Osteocyte (in vitro differentiated cells): Measurements from ENCODE around the gene NTSR1. TPM values are rescaled to one million over a fixed set of nuclear protein-coding genes. Genes with fewer than 3 reads are reported as not detected.

Experiments used
- DNase-seq: peaks from one replicate; pipeline ENCODE4 v3.0.0; 2021; ENCODE audit warnings: mixed read lengths; ENCODE audit not compliant: unreplicated experiment; ENCODE audit errors: extremely low spot score
- H3K27ac Mint-ChIP-seq: one replicate; pipeline ENCODE4 v1.8.0; 2021; ENCODE audit warnings: mild to moderate bottlenecking, mixed read lengths; ENCODE audit not compliant: unreplicated experiment
- H3K27me3 Mint-ChIP-seq: one replicate; pipeline ENCODE4 v1.8.0; 2021; ENCODE audit warnings: mixed read lengths; ENCODE audit not compliant: unreplicated experiment
- H3K36me3 Mint-ChIP-seq: one replicate; pipeline ENCODE4 v1.8.0; 2021; ENCODE audit warnings: mixed read lengths; ENCODE audit not compliant: unreplicated experiment
- H3K4me1 Mint-ChIP-seq: one replicate; pipeline ENCODE4 v1.8.0; 2021; ENCODE audit warnings: mixed read lengths; ENCODE audit not compliant: unreplicated experiment
- H3K4me3 Mint-ChIP-seq: one replicate; pipeline ENCODE4 v1.8.0; 2021; ENCODE audit warnings: mild to moderate bottlenecking, moderate library complexity, mixed read lengths; ENCODE audit not compliant: unreplicated experiment
- H3K9me3 Mint-ChIP-seq: one replicate; pipeline ENCODE4 v1.8.0; 2021; ENCODE audit warnings: mixed read lengths; ENCODE audit not compliant: unreplicated experiment
- total RNA-seq: library from RNA; stranded (reverse); gene quantifications from 2 replicates; pipeline ENCODE4 v1.2.1, GENCODE V29; 2021
- TF ChIP-seq, protein P1 (sequence below): fragments of 200-600 bp; sonication (generic); IDR thresholded peaks from 2 replicates; pipeline ENCODE4 v1.5.0; 2021; ENCODE audit warnings: antibody characterized with exemption, mild to moderate bottlenecking, moderate library complexity

NTSR1 gene
- total RNA-seq, 1 donor from 2014 or later, result 0.11 TPM

DNA sequence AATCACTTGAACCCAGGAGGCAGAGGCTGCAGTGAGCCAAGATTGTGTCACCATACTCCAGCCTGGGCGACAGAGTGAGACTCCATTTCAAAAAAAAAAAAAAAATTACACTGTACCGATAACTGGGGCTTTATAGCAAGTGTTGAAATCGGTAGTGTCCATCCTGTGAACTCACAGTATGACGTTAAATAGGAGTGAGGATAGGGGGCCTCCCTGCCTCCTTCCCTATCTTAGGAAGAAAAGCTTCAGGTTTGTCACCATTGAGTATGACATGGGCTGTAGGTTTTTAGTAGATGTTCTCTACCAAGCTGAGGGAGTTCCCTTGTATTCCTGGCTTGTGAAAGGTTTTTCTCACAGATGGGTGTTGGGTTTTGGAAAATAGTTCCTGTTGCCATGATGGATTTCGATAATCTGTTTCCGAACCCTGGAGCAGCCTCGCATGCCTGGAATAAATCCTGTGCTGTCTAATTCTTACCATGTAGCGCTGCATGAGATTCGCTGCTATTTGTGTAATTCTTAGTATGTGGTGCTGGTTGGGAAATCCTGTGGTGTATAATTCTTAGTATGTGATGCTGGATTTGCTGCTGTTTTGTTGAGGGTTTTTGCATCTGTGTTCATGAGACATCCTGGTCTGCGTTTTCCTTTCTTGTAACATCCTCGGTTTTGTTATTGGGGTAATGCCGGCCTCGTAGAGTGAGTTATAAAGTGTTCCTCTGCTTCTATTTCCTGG lies 23.6 kb downstream of the NTSR1 start:
- Mint-ChIP-seq H3K9me3 (no peaks in the 10 kb centered on the region), H3K36me3 (no peaks in the 10 kb centered on the region), H3K27me3 (peaks cover 42% of the 10 kb centered on the region), H3K4me3 (no peak overlapping the region), H3K4me1 (no peaks in the 10 kb centered on the region), H3K27ac (no peak overlapping the region)
- TF ChIP-seq, protein P1, sequence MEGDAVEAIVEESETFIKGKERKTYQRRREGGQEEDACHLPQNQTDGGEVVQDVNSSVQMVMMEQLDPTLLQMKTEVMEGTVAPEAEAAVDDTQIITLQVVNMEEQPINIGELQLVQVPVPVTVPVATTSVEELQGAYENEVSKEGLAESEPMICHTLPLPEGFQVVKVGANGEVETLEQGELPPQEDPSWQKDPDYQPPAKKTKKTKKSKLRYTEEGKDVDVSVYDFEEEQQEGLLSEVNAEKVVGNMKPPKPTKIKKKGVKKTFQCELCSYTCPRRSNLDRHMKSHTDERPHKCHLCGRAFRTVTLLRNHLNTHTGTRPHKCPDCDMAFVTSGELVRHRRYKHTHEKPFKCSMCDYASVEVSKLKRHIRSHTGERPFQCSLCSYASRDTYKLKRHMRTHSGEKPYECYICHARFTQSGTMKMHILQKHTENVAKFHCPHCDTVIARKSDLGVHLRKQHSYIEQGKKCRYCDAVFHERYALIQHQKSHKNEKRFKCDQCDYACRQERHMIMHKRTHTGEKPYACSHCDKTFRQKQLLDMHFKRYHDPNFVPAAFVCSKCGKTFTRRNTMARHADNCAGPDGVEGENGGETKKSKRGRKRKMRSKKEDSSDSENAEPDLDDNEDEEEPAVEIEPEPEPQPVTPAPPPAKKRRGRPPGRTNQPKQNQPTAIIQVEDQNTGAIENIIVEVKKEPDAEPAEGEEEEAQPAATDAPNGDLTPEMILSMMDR, result no peak
- no peak for DNase-seq

DNA sequence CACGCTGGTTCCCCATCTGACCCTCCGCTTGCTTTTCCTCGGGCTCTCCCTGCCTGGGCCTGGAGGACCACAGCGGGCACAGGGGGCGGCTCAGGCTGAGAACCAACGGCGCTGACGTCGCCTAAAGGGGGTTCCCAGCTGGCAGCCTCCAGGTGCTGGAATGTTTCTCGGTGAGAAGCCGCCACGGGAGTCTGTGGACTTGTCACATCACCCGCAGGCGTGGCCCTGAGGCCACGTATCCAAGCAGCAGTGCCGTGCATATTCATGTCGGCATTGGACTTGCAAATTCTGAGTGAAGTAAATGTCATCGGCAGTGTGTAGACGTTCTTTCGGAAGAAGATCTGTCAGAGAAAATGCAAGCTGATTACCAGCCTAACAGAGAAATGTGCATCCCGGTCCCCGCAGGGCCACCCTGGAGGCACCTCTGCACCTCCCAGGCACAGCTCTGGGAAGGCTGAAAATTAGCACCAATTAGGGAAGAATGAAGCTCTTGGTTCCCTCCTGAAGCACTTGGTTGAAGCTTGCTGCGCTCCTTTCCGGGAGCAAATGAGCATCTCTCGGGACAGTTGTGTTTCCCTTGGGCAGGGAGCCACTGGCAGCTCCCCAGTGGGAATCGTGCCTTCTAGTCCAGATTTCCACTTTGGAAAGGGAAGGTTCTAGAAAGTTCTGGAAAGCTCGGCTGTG lies 24.3 kb downstream of the NTSR1 start:
- no peak for DNase-seq
- H3K27me3 Mint-ChIP-seq, result peaks cover 42% of the 10 kb centered on the region
- H3K36me3 Mint-ChIP-seq, result no peaks in the 10 kb centered on the region
- H3K4me3 Mint-ChIP-seq, result no peak overlapping the region
- H3K9me3 Mint-ChIP-seq, result no peaks in the 10 kb centered on the region
- H3K27ac Mint-ChIP-seq, result no peak overlapping the region
- TF ChIP-seq, protein P1, result no peak
- no peaks in the 10 kb centered on the region for H3K4me1 Mint-ChIP-seq

DNA sequence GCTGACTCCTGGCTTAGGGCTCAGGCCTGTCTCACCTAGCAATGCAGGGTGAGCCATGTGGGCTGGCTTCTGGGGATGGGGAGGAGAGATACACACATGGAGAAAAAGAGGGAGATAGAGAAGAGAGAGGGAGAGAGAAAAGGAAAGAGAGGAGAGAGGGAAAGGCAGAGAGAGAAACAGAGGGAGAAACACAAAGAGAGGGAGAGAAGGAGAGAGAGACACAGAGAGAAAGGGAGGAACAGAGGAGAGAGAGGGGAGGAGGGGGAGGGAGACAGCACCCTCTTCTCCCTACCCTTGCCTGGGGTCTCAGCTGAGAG lies 24.8 kb downstream of the NTSR1 start:
- TF ChIP-seq, protein P1, result no peak
- Mint-ChIP-seq H3K4me1 (no peaks in the 10 kb centered on the region), H3K9me3 (no peaks in the 10 kb centered on the region), H3K36me3 (no peaks in the 10 kb centered on the region), H3K27ac (no peak overlapping the region), H3K27me3 (peaks cover 38% of the 10 kb centered on the region), H3K4me3 (no peak overlapping the region)
- no peak for DNase-seq

DNA sequence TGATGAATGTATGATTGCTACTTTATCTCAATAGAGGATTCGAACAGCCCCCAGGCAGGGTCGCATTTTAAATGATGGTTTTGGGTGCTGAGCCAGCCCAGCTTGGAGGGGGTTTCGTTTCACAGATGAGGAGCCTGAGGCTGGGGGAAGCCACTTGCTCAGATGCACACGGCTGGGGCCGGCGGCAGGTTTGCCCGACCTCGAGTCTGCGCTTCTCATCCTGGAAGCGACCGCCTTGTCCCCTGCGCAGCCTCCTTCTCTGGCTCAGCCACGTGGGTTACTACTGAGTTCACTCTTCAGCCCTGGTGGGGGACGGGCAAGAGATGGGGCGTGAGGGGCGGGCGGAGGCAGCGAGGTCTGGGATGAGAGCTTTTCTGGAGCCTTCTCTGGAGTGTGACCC lies 25.3 kb downstream of the NTSR1 start:
- Mint-ChIP-seq H3K27ac (no peak overlapping the region), H3K4me1 (no peaks in the 10 kb centered on the region), H3K27me3 (peaks cover 38% of the 10 kb centered on the region), H3K9me3 (no peaks in the 10 kb centered on the region), H3K4me3 (no peak overlapping the region), H3K36me3 (no peaks in the 10 kb centered on the region)
- TF ChIP-seq, protein P1, result no peak
- no peak for DNase-seq

DNA sequence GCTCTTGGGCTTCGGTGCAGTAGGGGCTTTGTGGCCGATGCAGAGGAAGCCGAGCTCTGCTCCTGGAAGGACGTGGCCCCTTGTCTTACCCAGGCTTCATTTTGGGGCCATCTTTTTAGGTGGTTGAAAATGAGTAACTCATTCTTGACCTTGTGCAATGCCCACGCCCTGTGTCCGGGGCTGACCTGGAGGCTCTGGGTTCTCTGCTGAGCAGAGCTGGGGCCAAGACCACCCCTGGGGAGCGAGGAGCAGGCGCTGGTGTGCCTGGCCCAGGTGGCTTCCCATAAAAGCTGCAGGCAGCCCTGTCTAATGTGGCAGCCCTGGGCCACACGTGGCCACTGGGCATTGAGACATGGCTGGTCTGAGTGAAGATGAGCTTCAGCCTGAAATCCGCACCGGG lies 25.7 kb downstream of the NTSR1 start:
- peaks cover under 1% of the 10 kb centered on the region for H3K4me1 Mint-ChIP-seq
- H3K27ac Mint-ChIP-seq, result no peak overlapping the region
- H3K9me3 Mint-ChIP-seq, result no peaks in the 10 kb centered on the region
- H3K36me3 Mint-ChIP-seq, result no peaks in the 10 kb centered on the region
- peaks cover 35% of the 10 kb centered on the region for H3K27me3 Mint-ChIP-seq
- no peak for DNase-seq
- H3K4me3 Mint-ChIP-seq, result no peak overlapping the region
- TF ChIP-seq, protein P1, result no peak
